ENCODE measurements around the gene CHD3.
A peak's percentile ranks its signal among the peaks of the same experiment; 100 is the strongest.

The CHD3 gene

DNA sequence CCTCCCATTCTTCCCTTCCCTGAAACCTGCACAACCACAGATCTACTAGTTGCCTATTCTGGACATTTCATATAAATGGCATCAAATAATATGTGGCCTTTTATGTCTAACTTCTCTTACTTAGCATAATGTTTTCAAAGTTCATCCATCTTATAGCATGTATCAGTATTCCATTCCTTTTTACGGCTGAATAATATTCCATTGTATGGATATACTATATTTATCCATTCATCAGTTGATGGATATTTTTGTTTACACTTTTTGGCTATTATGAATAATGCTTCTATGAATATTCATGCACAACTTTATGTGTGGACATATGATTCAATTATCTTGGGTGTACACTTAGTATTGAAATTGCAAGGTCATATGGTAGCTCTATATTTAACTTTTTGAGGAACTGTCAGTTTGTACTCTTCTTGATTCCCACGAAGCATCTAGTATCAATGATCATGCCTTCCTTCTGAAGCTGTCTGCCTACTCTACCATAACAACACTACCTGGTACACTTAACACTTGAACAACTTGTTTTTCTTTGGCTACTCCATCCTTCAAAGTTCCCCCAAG lies 12.7 kb upstream of the CHD3 start:
- DNase-seq = no peak

DNA sequence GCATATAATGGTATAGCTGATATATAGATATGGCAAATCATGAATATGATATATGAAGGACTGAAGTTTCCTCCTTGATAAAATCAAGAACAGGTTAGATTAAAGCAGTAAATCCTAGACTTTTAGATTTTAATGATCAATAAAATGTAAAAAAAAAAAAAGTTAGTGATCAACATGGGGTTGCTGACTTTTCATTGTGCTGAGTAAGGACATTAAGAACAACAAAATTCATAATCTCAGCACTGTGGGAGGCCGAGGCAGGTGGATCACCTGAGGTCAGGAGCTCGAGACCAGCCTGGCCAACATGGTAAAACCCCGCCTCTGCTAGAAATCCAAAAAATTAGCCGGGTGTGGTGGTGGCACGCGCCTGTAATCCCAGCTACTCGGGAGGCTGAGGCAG lies 10.4 kb upstream of the CHD3 start:
- no peak for DNase-seq

- DNase-seq = no peak
Measured at GRCh38 chr17:7880076-7880868, 8.3 kb upstream of the CHD3 start.

GRCh38 chr17:7881276-7882054 lies 7.1 kb upstream of the CHD3 start:
- DNase-seq = no peak

DNA sequence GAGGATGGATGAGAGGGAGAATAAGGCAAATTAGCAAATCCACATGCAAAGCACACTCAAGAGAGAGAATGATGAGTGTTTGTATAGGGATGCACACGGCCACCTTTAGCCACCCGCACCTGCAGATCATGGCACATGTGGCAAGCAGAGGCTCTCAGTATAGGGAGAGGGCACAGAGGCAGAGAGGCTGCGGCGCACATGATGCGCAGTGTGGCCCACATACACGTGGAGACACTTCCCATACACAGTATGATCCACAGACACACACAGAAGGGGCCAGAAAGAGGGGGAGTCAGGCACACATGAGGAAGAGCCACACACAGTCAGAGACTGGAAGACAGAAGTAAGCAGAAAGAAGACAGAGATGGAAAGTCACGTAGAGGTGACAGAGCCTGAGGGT lies 6.5 kb upstream of the CHD3 start:
- DNase-seq = no peak

DNA sequence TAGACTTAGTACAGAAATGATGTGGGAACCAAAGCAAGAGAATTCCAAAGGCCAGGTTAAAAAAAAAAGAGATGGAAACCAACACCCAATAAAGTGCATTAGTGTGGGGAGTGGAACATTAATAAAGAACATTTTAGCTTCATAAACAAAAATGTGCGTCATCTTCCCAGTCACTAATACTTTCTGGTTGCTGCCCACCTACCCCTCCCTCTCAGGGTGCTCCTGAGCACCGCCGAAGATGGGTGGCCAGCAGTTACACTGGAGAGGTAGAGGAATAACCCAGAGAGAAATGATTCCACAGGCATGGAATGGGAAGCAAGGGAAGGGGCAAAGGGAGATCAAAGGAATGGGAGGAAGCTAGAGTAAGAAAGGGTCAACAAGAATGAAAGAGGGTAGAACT lies 6.0 kb upstream of the CHD3 start:
- DNase-seq = no peak

DNA sequence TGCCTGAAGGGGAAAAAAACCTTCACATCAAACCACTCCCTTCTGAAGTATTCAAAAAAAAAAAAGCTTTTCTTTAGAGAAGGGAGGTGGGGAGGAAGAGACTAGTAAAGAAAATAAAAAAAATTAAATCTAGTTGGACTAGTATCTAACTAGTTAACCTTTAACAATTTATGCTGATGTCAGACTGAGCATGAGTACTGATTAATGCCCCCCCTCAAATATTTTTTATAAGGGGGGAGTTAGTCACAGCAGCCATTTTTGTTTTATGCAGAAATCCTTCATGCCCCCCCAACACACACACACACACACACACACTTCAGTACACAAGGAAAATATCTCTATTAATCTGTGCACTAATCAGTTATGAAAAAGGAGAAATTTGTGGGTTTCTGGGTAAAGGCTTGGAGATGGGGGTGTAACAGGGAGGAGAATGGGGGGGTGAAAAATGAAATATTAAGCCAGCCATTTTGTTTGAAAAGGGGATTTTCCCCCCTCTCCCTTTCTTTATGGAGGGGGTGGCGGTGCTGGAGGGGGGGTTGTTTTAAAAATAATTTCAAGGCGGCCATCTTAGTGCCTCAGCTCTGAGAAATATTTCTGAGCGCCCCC lies 4.7 kb upstream of the CHD3 start:
- DNase-seq = no peak

DNA sequence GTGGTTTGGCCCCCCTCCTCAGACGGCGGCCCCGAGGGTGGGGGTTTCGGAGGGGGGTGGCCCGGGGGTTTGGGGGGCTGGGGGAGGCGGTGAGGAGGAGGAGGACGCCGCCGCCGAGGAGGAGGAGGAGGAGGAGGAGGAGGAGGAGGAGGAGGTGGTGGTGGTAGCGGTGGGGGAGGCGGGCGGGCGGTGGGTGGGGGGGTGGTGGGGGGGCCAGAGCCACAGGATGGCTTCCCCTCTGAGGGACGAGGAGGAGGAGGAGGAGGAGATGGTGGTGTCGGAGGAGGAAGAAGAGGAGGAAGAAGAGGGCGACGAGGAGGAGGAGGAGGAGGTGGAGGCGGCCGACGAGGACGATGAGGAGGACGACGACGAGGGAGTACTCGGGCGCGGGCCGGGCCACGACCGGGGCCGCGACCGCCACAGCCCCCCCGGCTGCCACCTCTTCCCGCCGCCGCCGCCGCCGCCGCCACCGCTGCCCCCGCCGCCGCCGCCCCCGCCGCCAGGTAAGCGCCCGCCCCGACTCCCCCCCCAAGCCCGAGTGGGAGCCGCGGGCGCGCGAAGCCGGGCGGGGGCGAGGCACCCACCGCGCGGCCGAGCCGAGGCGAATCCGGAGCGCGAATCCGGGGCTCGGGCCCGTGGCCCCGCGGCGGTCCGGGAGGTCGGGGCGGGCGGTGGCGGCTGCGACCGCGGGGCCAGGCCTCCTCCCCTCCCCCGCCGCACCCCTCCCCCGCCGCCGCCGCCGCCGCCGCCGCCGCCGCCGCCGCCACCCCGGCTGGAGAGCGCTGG lies 3.8 kb upstream of the CHD3 start:
- peak; percentile 41 for DNase-seq

- DNase-seq = peak; percentile 26
Measured at GRCh38 chr17:7885367-7886226, 3.0 kb upstream of the CHD3 start.

DNA sequence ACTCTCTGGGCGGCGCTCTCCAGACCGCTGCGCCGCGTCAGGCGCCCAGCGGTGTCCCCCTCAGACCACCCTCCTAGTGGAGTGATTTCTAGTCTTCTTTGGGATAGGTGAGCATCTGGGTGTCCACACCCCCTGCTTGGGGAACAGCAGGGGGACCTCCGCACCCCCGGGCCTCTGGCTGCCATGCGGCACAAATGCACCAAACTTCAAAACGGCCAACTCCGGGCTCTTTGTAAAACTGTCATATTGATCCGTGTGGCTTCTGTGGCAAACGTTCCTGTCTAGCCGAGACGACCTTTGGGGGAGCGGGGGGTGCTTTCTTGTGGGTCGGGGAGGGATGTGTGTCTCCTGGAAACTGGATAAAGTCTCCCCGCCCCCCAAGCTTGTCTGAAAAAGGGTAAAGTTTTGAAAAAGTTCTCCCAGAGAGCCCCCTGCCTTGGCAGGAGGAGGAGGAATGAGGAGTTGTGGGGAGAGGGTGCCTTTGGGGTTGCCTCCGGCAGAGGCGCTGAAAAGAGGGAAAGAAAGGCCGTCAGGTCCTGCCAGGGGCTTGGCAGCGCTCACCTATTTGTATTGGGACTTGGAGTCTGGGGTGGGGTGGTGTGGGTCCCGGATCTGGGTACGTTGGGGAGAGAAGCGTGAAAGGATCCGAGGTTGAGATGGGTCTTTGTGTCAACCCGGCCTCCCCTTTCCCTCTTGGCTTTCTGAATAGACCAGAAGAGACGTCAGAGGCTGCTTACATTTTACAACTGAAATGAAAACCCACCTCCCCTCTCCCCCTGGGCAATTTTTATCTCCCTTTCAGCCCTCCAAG lies 2.2 kb upstream of the CHD3 start:
- DNase-seq = peak; percentile 64

GRCh38 chr17:7887038-7887481 lies 1.5 kb upstream of the CHD3 start:
- DNase-seq = no peak

- DNase-seq = peak; percentile 72
Measured at GRCh38 chr17:7887482-7888183, 956 bp upstream of the CHD3 start.

GRCh38 chr17:7889166-7889955 lies 772 bp downstream of the CHD3 start:
- peak; percentile 21 for DNase-seq

- DNase-seq = no peak
Measured at GRCh38 chr17:7893187-7893880, 4.7 kb downstream of the CHD3 start.

GRCh38 chr17:7894226-7894625 lies 5.6 kb downstream of the CHD3 start:
- no peak for DNase-seq

GRCh38 chr17:7894866-7895265 lies 6.3 kb downstream of the CHD3 start:
- DNase-seq = no peak

DNA sequence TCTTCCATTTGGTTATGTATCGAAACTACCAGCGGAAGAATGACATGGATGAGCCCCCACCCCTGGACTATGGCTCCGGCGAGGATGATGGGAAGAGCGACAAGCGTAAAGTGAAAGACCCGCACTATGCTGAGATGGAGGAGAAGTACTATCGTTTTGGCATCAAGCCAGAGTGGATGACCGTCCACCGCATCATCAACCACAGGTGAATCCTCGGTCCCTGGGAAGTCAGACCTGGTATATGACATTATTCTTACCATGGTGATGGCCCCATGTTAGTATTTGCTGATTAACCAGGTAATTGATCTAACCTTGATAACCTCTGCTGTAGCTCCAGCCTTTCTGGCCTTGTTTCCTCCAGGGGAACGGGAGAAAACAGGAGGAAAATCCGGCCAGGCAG lies 8.5 kb downstream of the CHD3 start:
- no peak for DNase-seq

- DNase-seq = no peak
Measured at GRCh38 chr17:7897773-7898172, 9.2 kb downstream of the CHD3 start.
